ENCODE data around the gene ANKRD12.

ANKRD12 gene

GRCh38 chr18:9188359-9189231, 52.0 kb downstream of the ANKRD12 start:
- DNase-seq: no peak

- no peak for DNase-seq
Observed at GRCh38 chr18:9189491-9189890, 52.9 kb downstream of the ANKRD12 start.

DNA sequence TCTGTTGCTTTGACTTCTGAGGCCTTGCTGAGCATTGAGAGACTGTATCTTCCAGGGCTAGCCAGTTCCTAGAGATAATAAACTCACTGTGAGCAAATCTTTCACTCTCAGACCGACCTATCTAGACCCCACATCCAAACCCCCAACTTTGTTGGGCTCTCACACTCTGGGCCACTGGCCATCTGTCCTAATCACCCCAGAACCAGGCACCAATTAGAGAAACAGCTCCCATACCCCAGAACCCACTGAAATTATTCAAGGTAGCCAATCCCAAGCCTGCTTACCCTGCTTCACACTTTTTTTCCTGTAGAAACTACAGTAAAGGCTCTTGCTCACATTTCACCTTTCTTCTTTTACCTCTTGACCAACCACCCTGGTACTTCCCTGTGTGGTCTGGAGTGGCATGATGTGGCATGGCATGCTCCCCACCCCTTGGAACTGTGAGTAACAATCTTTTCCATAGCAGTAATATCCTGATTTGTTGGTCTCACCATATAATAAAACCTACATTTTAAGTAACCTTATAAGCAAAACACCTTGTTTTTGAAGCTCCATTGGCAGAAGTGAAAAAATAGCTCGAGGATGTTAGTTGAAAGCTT, 55.2 kb downstream of the ANKRD12 start:
- no peak for DNase-seq

DNA sequence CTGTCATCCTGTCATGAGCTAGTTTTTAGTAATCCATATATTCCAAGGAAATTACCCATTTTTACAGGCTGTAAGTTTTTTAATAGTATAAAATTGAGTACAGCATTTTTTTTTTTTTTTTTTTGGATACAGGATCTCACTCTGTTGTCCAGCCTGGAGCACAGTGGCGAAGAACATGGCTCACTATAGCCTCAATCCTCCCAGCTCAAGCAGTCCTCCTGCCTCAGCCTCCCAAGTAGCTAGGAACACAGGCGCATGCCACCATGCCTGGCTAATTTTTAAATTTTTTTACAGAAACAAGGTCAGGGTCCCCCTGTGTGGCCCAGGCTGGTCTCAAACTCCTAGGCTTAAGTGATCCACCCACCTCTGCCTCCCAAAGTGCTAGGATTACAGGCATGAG, 56.5 kb downstream of the ANKRD12 start:
- no peak for DNase-seq

- no peak for DNase-seq
Observed at GRCh38 chr18:9196568-9196967, 60.0 kb downstream of the ANKRD12 start.

- no peak for DNase-seq
Observed at GRCh38 chr18:9199681-9200080, 63.1 kb downstream of the ANKRD12 start.

DNA sequence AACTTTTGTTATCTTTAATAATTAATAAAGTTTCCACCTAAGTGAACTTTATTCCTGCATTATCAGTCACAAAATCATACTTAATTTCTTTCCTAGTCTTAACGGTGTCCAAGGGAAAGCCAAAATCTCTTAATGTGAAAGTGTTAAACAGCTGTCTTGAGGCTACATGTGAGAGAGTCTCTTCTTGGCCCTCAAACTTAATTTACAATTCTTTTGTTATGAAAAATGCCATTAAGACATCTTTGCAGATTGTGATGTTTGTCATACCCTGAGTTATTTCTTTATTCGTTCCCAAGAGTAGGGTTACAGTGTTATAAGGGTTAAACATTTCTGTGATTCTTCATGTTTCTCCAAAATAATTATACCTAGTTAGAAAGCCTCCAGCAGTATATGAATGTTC, 64.6 kb downstream of the ANKRD12 start:
- no peak for DNase-seq

- no peak for DNase-seq
Observed at GRCh38 chr18:9204659-9205058, 68.1 kb downstream of the ANKRD12 start.

DNA sequence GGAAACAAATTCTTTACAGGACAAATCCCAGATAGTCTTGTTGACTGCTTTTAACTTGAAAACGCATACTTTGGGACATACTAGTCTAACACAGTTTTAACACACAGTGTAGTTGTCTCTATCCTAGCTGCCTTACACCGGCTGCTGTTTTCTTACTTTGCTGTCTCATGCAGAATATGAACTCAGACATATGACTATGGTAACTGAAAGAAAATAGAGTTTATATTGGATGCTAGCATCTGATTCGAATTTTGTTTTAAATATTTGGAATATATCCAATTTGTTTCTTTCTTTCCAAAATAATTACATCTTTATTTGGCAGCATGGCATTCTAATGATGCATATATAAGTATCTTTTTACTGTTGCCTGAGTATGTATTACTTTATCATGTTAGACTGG, 69.8 kb downstream of the ANKRD12 start:
- no peak for DNase-seq

- no peak for DNase-seq
Observed at GRCh38 chr18:9209279-9209678, 72.7 kb downstream of the ANKRD12 start.

- no peak for DNase-seq
Observed at GRCh38 chr18:9210966-9211365, 74.4 kb downstream of the ANKRD12 start.

GRCh38 chr18:9211955-9212354, 75.4 kb downstream of the ANKRD12 start:
- DNase-seq: no peak

- no peak for DNase-seq
Observed at GRCh38 chr18:9215221-9215933, 78.8 kb downstream of the ANKRD12 start.

- DNase-seq: no peak
Observed at GRCh38 chr18:9216459-9216858, 79.9 kb downstream of the ANKRD12 start.

DNA sequence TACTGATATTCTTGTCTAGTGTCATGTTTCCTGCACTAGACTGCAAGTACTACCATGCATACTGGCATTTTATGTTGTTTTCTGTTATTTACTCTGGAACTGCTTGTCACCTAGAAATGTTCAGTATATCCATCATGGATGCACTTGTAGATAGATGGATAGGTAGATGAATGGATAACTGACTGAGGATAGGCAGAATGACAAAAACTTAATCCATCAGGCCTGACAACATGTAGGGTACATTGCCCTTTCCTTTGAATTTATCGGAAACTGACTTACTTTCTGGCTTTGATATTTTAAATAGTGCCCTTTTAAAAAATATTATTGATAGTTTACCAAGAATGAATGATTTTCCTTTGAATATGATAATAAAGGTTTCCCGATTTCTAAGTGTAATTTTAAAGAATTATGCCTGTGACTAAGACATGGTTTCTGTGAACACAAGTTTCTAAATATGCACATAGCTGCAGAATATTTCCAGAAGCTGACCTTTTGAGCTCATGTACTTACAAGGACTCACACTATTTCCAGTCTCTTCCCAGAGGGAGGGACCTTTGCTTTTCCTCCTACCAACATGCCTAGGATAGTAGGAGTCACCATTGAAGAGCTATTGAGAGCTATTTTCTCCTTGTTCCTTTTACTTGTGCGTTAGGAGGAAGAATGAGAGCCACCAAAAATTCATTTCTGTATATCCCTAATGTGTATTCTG, 81.3 kb downstream of the ANKRD12 start:
- no peak for DNase-seq

GRCh38 chr18:9221040-9221439, 84.5 kb downstream of the ANKRD12 start:
- DNase-seq: no peak

GRCh38 chr18:9221661-9222060, 85.1 kb downstream of the ANKRD12 start:
- no peak for DNase-seq

- no peak for DNase-seq
Observed at GRCh38 chr18:9223356-9223755, 86.8 kb downstream of the ANKRD12 start.

DNA sequence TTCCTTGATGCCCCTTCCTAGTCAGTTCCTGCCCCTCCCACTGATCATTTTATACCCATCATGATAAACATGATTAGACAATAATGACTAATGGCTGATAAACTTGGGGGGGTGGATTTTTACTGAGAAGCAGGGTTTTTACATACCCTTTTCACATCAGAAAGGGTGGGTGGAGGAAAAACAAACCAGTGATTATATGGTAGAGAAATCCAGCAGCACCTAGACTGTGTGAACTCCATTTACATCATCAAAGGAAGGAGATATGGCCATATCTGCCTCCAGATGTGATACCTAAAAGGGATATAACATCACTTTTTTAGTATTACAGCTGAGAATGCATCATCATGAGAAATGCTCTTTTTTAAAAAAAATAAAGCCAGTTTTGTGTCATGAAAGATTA, 89.9 kb downstream of the ANKRD12 start:
- no peak for DNase-seq

GRCh38 chr18:9231852-9232486, 95.4 kb downstream of the ANKRD12 start:
- DNase-seq: no peak

DNA sequence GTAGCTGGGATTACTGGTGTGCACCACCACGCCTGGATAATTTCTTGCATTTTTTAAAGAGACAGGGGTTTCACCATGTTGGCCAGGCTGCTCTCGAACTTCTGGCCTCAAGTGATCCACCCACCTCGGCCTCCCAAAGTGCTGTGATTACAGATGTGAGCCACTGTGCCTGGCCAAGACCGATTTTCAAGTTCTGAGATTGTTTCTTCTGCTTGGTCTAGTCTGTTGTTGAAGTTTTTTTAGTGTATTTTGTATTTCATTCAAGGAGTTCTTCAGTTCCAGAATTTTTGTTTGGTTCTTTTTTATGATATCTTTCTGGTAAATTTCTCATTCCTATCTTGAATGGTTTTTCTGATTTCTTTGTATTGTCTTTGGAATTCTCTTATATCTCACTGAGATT, 96.4 kb downstream of the ANKRD12 start:
- DNase-seq: no peak

- DNase-seq: no peak
Observed at GRCh38 chr18:9233771-9234440, 97.3 kb downstream of the ANKRD12 start.
